RWPE2 (cell line): Measurements from ENCODE around the gene LETMD1.

Source experiments
- ATAC-seq: fragments of 200-7000 bp; cut with Tn5 transposase; 3 replicates; pipeline ENCODE4 v1.9.1; 2021; ENCODE audit warnings: low read depth
- DNase-seq: peaks from one replicate; pipeline ENCODE4 v3.0.0-alpha.2; 2020; ENCODE audit warnings: low spot score
- H3K27ac ChIP-seq: fragments of 450-650 bp; 2 replicates; pipeline ENCODE4 v1.5.1; 2017; ENCODE audit warnings: mild to moderate bottlenecking; ENCODE audit not compliant: poor library complexity, severe bottlenecking
- H3K27me3 ChIP-seq: fragments of 250-450 bp; sonication (Bioruptor Pico); 2 replicates; pipeline ENCODE4 v1.5.1; 2021; ENCODE audit warnings: mild to moderate bottlenecking, moderate library complexity; ENCODE audit not compliant: insufficient read depth, poor library complexity, severe bottlenecking
- H3K36me3 ChIP-seq: fragments of 250-450 bp; sonication (Bioruptor Pico); 2 replicates; pipeline ENCODE4 v1.5.1; 2020; ENCODE audit warnings: low read depth, mild to moderate bottlenecking, moderate library complexity
- H3K4me1 ChIP-seq: fragments of 250-450 bp; sonication (Bioruptor Pico); 2 replicates; pipeline ENCODE4 v1.5.1; 2021; ENCODE audit warnings: mild to moderate bottlenecking, moderate library complexity; ENCODE audit not compliant: insufficient read depth, poor library complexity, severe bottlenecking
- H3K4me3 ChIP-seq: fragments of 250-450 bp; sonication (Bioruptor Pico); 2 replicates; pipeline ENCODE4 v1.5.1; 2021; ENCODE audit warnings: mild to moderate bottlenecking, moderate library complexity; ENCODE audit not compliant: severe bottlenecking
- H3K9me3 ChIP-seq: fragments of 250-450 bp; sonication (Bioruptor Pico); 2 replicates; pipeline ENCODE4 v1.5.1; 2021; ENCODE audit warnings: mild to moderate bottlenecking, moderate library complexity; ENCODE audit not compliant: severe bottlenecking
- CTCF ChIP-seq: fragments of 450-650 bp; IDR thresholded peaks from one replicate; pipeline ENCODE4 v1.5.1; 2017; ENCODE audit warnings: mild to moderate bottlenecking, moderate library complexity; ENCODE audit not compliant: poor library complexity, severe bottlenecking

LETMD1 gene

GRCh38 chr12:51028126-51028812 lies 19.9 kb upstream of the LETMD1 start:
- H3K4me3 ChIP-seq: peak overlapping the region; percentile 0
- H3K4me1 ChIP-seq: peaks cover 13% of the 10 kb centered on the region
- DNase-seq (no peak), ATAC-seq (peak; percentile 19; the same call in 1 of the 3 replicates)
- no peaks in the 10 kb centered on the region for H3K27me3 ChIP-seq
- H3K36me3 ChIP-seq: peaks cover under 1% of the 10 kb centered on the region; the same call in 1 of the 2 replicates
- no peaks in the 10 kb centered on the region for H3K9me3 ChIP-seq
- peak overlapping the region; percentile 43 for H3K27ac ChIP-seq
- TF ChIP-seq CTCF: peak; percentile 55

- Histone ChIP-seq H3K4me3 (peak overlapping the region; percentile 0), H3K9me3 (no peaks in the 10 kb centered on the region), H3K27me3 (no peaks in the 10 kb centered on the region), H3K36me3 (no peaks in the 10 kb centered on the region), H3K27ac (peak overlapping the region; percentile 43), H3K4me1 (peaks cover 13% of the 10 kb centered on the region)
- DNase-seq (no peak), ATAC-seq (no peak)
- TF ChIP-seq CTCF: no peak
Observed at GRCh38 chr12:51028813-51029150, 19.3 kb upstream of the LETMD1 start.

- H3K4me1 ChIP-seq: peaks cover 11% of the 10 kb centered on the region
- ATAC-seq: no peak
Observed at GRCh38 chr12:51033048-51033447, 15.1 kb upstream of the LETMD1 start.

GRCh38 chr12:51033457-51034089 lies 14.6 kb upstream of the LETMD1 start:
- Histone ChIP-seq H3K36me3 (no peaks in the 10 kb centered on the region), H3K4me3 (no peak overlapping the region), H3K27me3 (no peaks in the 10 kb centered on the region), H3K9me3 (no peaks in the 10 kb centered on the region), H3K4me1 (peaks cover 13% of the 10 kb centered on the region), H3K27ac (no peak overlapping the region)
- ATAC-seq (no peak), DNase-seq (no peak)
- no peak for TF ChIP-seq CTCF

More at GRCh38 chr12:51033048-51033447, 15.1 kb upstream of the LETMD1 start:
- H3K4me3 ChIP-seq: no peak overlapping the region
- H3K27ac ChIP-seq: no peak overlapping the region
- DNase-seq: no peak
- no peaks in the 10 kb centered on the region for H3K9me3 ChIP-seq
- H3K27me3 ChIP-seq: no peaks in the 10 kb centered on the region
- TF ChIP-seq CTCF: no peak
- H3K36me3 ChIP-seq: no peaks in the 10 kb centered on the region

GRCh38 chr12:51036279-51036678 lies 11.8 kb upstream of the LETMD1 start:
- ATAC-seq: no peak
- H3K4me3 ChIP-seq: no peak overlapping the region
- H3K36me3 ChIP-seq: no peaks in the 10 kb centered on the region
- TF ChIP-seq CTCF: no peak
- H3K27ac ChIP-seq: no peak overlapping the region
- H3K9me3 ChIP-seq: no peaks in the 10 kb centered on the region
- no peaks in the 10 kb centered on the region for H3K27me3 ChIP-seq
- no peak for DNase-seq
- H3K4me1 ChIP-seq: peaks cover 10% of the 10 kb centered on the region
